NCI-H526 treated with DMSO at 0.1 percent for 48 hours (cell line): ENCODE measurements around the gene APEH.
"Not testable (repeated sequence)": the region's sequence is repeated elsewhere in the genome, so short reads cannot be mapped to it uniquely, and the experiment has no call there.

ENCODE experiments used
- DNase-seq: peaks from one replicate; lab custom pipeline; 2025; lab: John Stamatoyannopoulos, UW

Gene APEH

GRCh38 chr3:49668861-49669260, 5.3 kb upstream of the APEH start:
- no peak for DNase-seq

- no peak for DNase-seq
These were observed 4.8 kb upstream of the APEH start for GRCh38 chr3:49669352-49669751.

GRCh38 chr3:49670940-49671290, 3.2 kb upstream of the APEH start:
- no peak for DNase-seq

GRCh38 chr3:49671291-49672288, 2.6 kb upstream of the APEH start:
- no peak for DNase-seq

GRCh38 chr3:49673121-49673714, 933 bp upstream of the APEH start:
- DNase-seq: no peak

GRCh38 chr3:49674497-49674983, 389 bp downstream of the APEH start:
- DNase-seq: no peak

GRCh38 chr3:49675912-49676311, 1.8 kb downstream of the APEH start:
- no peak for DNase-seq

GRCh38 chr3:49680493-49681231, 6.5 kb downstream of the APEH start:
- DNase-seq: no peak

- no peak for DNase-seq
These were observed 7.0 kb downstream of the APEH start for GRCh38 chr3:49681232-49681522.

- no peak for DNase-seq
These were observed 7.4 kb downstream of the APEH start for GRCh38 chr3:49681543-49681942.

GRCh38 chr3:49683162-49683561, 9.0 kb downstream of the APEH start:
- DNase-seq: no peak

GRCh38 chr3:49684453-49684852, 10.3 kb downstream of the APEH start:
- not testable (repeated sequence) for DNase-seq

GRCh38 chr3:49685103-49685502, 11.0 kb downstream of the APEH start:
- DNase-seq: not testable (repeated sequence)

GRCh38 chr3:49685846-49686245, 11.7 kb downstream of the APEH start:
- not testable (repeated sequence) for DNase-seq

GRCh38 chr3:49686346-49686745, 12.2 kb downstream of the APEH start:
- DNase-seq: not testable (repeated sequence)

- not testable (repeated sequence) for DNase-seq
These were observed 12.7 kb downstream of the APEH start for GRCh38 chr3:49686769-49687423.

- DNase-seq: not testable (repeated sequence)
These were observed 13.3 kb downstream of the APEH start for GRCh38 chr3:49687424-49687795.

- DNase-seq: not testable (repeated sequence)
These were observed 14.3 kb downstream of the APEH start for GRCh38 chr3:49688338-49689045.

- no peak for DNase-seq
These were observed 15.1 kb downstream of the APEH start, which contains the start of the genes MST1 and RNF123 for GRCh38 chr3:49689046-49689907. Gene MST1 (minus strand): TSS chr3:49689474. CDS start chr3:49688691, 783 bp downstream. Gene RNF123 (plus strand): TSS chr3:49689557. CDS start chr3:49691166, 1,609 bp downstream.

- not testable (repeated sequence) for DNase-seq
These were observed 15.9 kb downstream of the APEH start for GRCh38 chr3:49689908-49690624.
